Chondrocyte (in vitro differentiated cells): ENCODE measurements around the gene ZNF217. TPM values are rescaled to one million over a fixed set of nuclear protein-coding genes. Genes with fewer than 3 reads are reported as not detected.

Experiments used
- DNase-seq: peaks from one replicate; pipeline ENCODE4 v3.0.0; 2021; ENCODE audit warnings: mixed read lengths, low spot score
- H3K27ac Mint-ChIP-seq: one replicate; pipeline ENCODE4 v1.8.0; 2021; ENCODE audit warnings: mild to moderate bottlenecking, moderate library complexity, mixed read lengths; ENCODE audit not compliant: unreplicated experiment
- H3K27me3 Mint-ChIP-seq: 2 replicates; pipeline ENCODE4 v1.8.0; 2021; ENCODE audit warnings: low read depth, mixed read lengths
- H3K36me3 Mint-ChIP-seq: 2 replicates; pipeline ENCODE4 v1.8.0; 2021; ENCODE audit warnings: low read depth, mixed read lengths
- H3K4me1 Mint-ChIP-seq: 2 replicates; pipeline ENCODE4 v1.8.0; 2021; ENCODE audit warnings: low read depth, mild to moderate bottlenecking, mixed read lengths
- H3K4me3 Mint-ChIP-seq: one replicate; pipeline ENCODE4 v1.8.0; 2021; ENCODE audit warnings: mild to moderate bottlenecking, moderate library complexity, mixed read lengths; ENCODE audit not compliant: unreplicated experiment
- H3K9me3 Mint-ChIP-seq: 2 replicates; pipeline ENCODE4 v1.8.0; 2021; ENCODE audit warnings: low read depth, mixed read lengths
- CTCF ChIP-seq: fragments of 200-600 bp; sonication (generic); IDR thresholded peaks from 2 replicates; pipeline ENCODE4 v1.5.0; 2021; ENCODE audit warnings: antibody characterized with exemption, mild to moderate bottlenecking, moderate library complexity
- total RNA-seq: library from RNA; stranded (reverse); gene quantifications from 3 replicates; pipeline ENCODE4 v1.2.1, GENCODE V29; 2021

Gene ZNF217
- total RNA-seq, 1 donor from 2014 or later, result 28.7 TPM

DNA sequence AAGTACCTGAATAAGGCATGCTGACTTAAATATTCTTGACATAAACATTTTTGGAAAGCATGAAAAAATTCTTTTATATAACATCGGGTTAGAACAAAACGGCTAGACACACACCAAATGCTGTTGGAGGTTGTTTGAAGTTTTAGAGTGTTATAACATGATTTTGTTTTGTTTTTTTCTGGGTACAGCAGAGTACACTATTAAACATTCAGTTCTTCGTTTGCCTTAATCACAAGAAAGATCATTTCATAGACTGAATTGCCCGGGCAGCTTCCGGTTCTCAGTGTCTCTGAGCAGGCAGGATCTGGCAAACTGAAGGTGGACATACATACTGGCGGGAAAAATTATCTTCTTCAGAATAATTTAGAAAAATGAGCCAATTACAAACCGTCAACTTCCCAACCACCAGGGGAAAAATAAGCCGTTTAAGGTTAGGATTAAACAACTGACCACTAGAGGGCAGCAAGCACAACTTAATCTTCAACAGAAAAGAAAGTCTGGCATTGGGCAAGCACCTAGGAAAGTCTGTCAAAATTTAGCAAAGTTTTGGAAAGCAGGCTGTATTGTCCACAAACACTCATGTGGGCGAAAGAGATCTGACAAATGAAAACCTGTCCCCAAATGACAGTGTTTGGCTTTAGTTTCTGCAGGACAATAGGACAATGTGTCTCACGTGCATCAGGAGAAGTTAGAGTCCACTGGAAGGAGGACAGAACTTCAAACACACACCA lies 15.0 kb downstream of the ZNF217 start:
- TF ChIP-seq CTCF, result peak; percentile 96
- H3K4me3 Mint-ChIP-seq, result peak overlapping the region; percentile 5
- no peak for DNase-seq
- no peaks in the 10 kb centered on the region for H3K27me3 Mint-ChIP-seq
- H3K36me3 Mint-ChIP-seq, result peaks cover 34% of the 10 kb centered on the region
- H3K4me1 Mint-ChIP-seq, result peaks cover 43% of the 10 kb centered on the region
- peak overlapping the region; percentile 84 for H3K27ac Mint-ChIP-seq
- H3K9me3 Mint-ChIP-seq, result no peaks in the 10 kb centered on the region

DNA sequence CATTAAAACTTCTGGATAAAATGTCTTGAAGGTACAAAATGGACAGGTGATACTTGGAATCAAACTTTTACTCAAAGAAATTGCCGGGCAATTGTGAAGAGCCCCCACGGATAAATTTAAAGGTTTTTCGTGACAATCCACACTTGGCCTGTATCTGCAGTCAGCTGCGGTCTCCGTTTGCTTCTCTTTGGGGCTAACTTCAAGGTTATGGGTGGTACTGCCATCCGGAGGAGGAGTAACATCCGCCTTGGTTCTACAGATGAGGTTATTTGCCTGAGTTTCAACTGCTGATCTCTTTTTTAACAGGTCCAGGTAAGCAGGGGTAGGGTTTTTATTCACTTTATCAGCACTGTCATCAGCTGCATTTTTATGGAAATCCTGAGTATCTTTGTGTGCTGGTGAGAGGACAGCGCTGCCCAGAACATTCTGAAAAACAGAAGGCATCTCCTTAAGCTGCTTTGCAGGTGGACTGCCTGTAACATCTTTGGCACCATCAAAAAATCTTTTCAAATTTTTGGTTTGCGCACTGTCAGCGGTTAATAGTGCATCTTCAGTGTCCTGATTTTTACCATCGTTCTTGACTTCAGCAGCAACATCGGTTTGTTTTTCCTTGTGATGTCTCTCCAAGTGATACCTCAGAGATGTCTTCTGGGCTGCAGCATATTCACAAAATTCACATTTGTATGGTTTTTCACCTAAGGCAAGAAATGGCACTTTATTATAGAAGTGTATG lies 16.9 kb downstream of the ZNF217 start:
- no peaks in the 10 kb centered on the region for H3K9me3 Mint-ChIP-seq
- H3K36me3 Mint-ChIP-seq, result peaks cover 33% of the 10 kb centered on the region
- TF ChIP-seq CTCF, result no peak
- peaks cover 26% of the 10 kb centered on the region for H3K4me1 Mint-ChIP-seq
- H3K27me3 Mint-ChIP-seq, result no peaks in the 10 kb centered on the region
- no peak overlapping the region for H3K4me3 Mint-ChIP-seq
- H3K27ac Mint-ChIP-seq, result no peak overlapping the region
- no peak for DNase-seq

GRCh38 chr20:53576195-53576580 lies 17.5 kb downstream of the ZNF217 start:
- Mint-ChIP-seq H3K27me3 (no peaks in the 10 kb centered on the region), H3K36me3 (peaks cover 36% of the 10 kb centered on the region), H3K4me1 (peaks cover 26% of the 10 kb centered on the region), H3K4me3 (no peak overlapping the region), H3K9me3 (no peaks in the 10 kb centered on the region), H3K27ac (peak overlapping the region; percentile 59)
- no peak for TF ChIP-seq CTCF
- DNase-seq, result no peak

- peak overlapping the region; percentile 60 for H3K27ac Mint-ChIP-seq
- TF ChIP-seq CTCF, result no peak
- H3K4me3 Mint-ChIP-seq, result no peak overlapping the region
- peaks cover 36% of the 10 kb centered on the region for H3K36me3 Mint-ChIP-seq
- peaks cover 23% of the 10 kb centered on the region for H3K4me1 Mint-ChIP-seq
- no peaks in the 10 kb centered on the region for H3K27me3 Mint-ChIP-seq
- no peak for DNase-seq
- no peaks in the 10 kb centered on the region for H3K9me3 Mint-ChIP-seq
These were observed 18.0 kb downstream of the ZNF217 start for GRCh38 chr20:53575481-53576194.

GRCh38 chr20:53574819-53575218 lies 18.8 kb downstream of the ZNF217 start:
- DNase-seq, result no peak
- Mint-ChIP-seq H3K9me3 (no peaks in the 10 kb centered on the region), H3K27me3 (no peaks in the 10 kb centered on the region), H3K4me1 (peaks cover 15% of the 10 kb centered on the region), H3K36me3 (peaks cover 36% of the 10 kb centered on the region), H3K27ac (peak overlapping the region; percentile 36), H3K4me3 (no peak overlapping the region)
- no peak for TF ChIP-seq CTCF
